OCI-LY7 (cell line): ENCODE measurements around the gene OGG1.

ENCODE experiments used
- CTCF ChIP-seq: fragments of 200-600 bp; sonication (generic); conservative IDR thresholded peaks from 2 replicates; pipeline ENCODE4 v1.5.1; 2014; ENCODE audit warnings: mild to moderate bottlenecking, antibody characterized with exemption, low read length, moderate library complexity, mixed read lengths
- EZH2phosphoT487 ChIP-seq: fragments of 200-600 bp; sonication (generic); IDR thresholded peaks from 2 replicates; pipeline ENCODE4 v1.6.1; 2018; ENCODE audit warnings: low read depth, borderline replicate concordance, mild to moderate bottlenecking, mixed run types, antibody characterized with exemption, low read length, moderate library complexity, mixed read lengths

GRCh38 chr3:9713142-9713541 is 36.6 kb upstream of the OGG1 start:
- TF ChIP-seq CTCF (no peak), EZH2phosphoT487 (no peak)
